ENCODE data around the gene PROX1. TPM values are rescaled to one million over a fixed set of nuclear protein-coding genes. Genes with fewer than 3 reads are reported as not detected.
"Not testable (repeated sequence)": the region's sequence is repeated elsewhere in the genome, so short reads cannot be mapped to it uniquely, and the experiment has no call there.

The PROX1 gene
- total RNA-seq, 1 experiment from 2014 or later = not detected

- no peaks in the 10 kb centered on the region; the same call in none of the 2 replicates for H3K27me3 ChIP-seq
- H3K36me3 ChIP-seq = no peaks in the 10 kb centered on the region
- DNase-seq = no peak
- no peak overlapping the region for H3K4me3 ChIP-seq
- no peaks in the 10 kb centered on the region for H3K9me3 ChIP-seq
These were observed 83.7 kb downstream of the PROX1 start for GRCh38 chr1:214071469-214071868.

GRCh38 chr1:214072426-214073157 lies 84.8 kb downstream of the PROX1 start:
- Histone ChIP-seq H3K36me3 (no peaks in the 10 kb centered on the region), H3K9me3 (no peaks in the 10 kb centered on the region), H3K4me3 (no peak overlapping the region), H3K27me3 (no peaks in the 10 kb centered on the region; the same call in none of the 2 replicates)
- no peak for DNase-seq

- H3K9me3 ChIP-seq = no peaks in the 10 kb centered on the region
- no peak for DNase-seq
- H3K4me3 ChIP-seq = no peak overlapping the region
- no peaks in the 10 kb centered on the region; the same call in none of the 2 replicates for H3K27me3 ChIP-seq
- H3K36me3 ChIP-seq = no peaks in the 10 kb centered on the region
These were observed 86.7 kb downstream of the PROX1 start for GRCh38 chr1:214074477-214074876.

- no peaks in the 10 kb centered on the region for H3K9me3 ChIP-seq
- H3K27me3 ChIP-seq = no peaks in the 10 kb centered on the region; the same call in none of the 2 replicates
- no peak overlapping the region for H3K4me3 ChIP-seq
- H3K36me3 ChIP-seq = no peaks in the 10 kb centered on the region
- no peak for DNase-seq
These were observed 87.7 kb downstream of the PROX1 start for GRCh38 chr1:214075305-214075998.

- Histone ChIP-seq H3K4me3 (no peak overlapping the region), H3K36me3 (no peaks in the 10 kb centered on the region), H3K9me3 (no peaks in the 10 kb centered on the region), H3K27me3 (no peaks in the 10 kb centered on the region; the same call in none of the 2 replicates)
- no peak for DNase-seq
These were observed 88.4 kb downstream of the PROX1 start for GRCh38 chr1:214075999-214076707.

GRCh38 chr1:214076708-214077065 lies 88.9 kb downstream of the PROX1 start:
- no peak for DNase-seq
- H3K36me3 ChIP-seq = no peaks in the 10 kb centered on the region
- H3K27me3 ChIP-seq = no peaks in the 10 kb centered on the region; the same call in none of the 2 replicates
- no peak overlapping the region for H3K4me3 ChIP-seq
- H3K9me3 ChIP-seq = no peaks in the 10 kb centered on the region

- DNase-seq = no peak
- Histone ChIP-seq H3K27me3 (peaks cover 2% of the 10 kb centered on the region), H3K36me3 (no peaks in the 10 kb centered on the region), H3K9me3 (no peaks in the 10 kb centered on the region), H3K4me3 (no peak overlapping the region)
These were observed 91.2 kb downstream of the PROX1 start for GRCh38 chr1:214078950-214079349.

- DNase-seq = no peak
- Histone ChIP-seq H3K27me3 (peaks cover 2% of the 10 kb centered on the region; the same call in 1 of the 2 replicates), H3K9me3 (no peaks in the 10 kb centered on the region), H3K36me3 (no peaks in the 10 kb centered on the region), H3K4me3 (no peak overlapping the region)
These were observed 97.6 kb downstream of the PROX1 start for GRCh38 chr1:214085325-214085724.

GRCh38 chr1:214086945-214087344 lies 99.2 kb downstream of the PROX1 start:
- H3K9me3 ChIP-seq = no peaks in the 10 kb centered on the region
- H3K36me3 ChIP-seq = no peaks in the 10 kb centered on the region
- no peak for DNase-seq
- H3K4me3 ChIP-seq = no peak overlapping the region
- 0 out of 2 replicates have a peak, but pooled peaks cover 4% of the 10 kb centered on the region for H3K27me3 ChIP-seq

GRCh38 chr1:214089003-214089402 lies 101.2 kb downstream of the PROX1 start:
- H3K27me3 ChIP-seq, H3K36me3 ChIP-seq, H3K9me3 ChIP-seq, DNase-seq, H3K4me3 ChIP-seq: not testable (repeated sequence)

Data from MG63 (cell line).